Heart right ventricle (tissue), 16 donors: Measurements from ENCODE around the gene APBB3. TPM values are rescaled to one million over a fixed set of nuclear protein-coding genes. Genes with fewer than 3 reads are reported as not detected.

ENCODE experiments used
- ATAC-seq, 8 donors: fragments of 200-7000 bp; cut with Tn5 transposase; one replicate each; pipeline ENCODE4 v1.9.1; 2020; ENCODE audit warnings: mild to moderate bottlenecking in 8 of 8, moderate library complexity in 8 of 8, moderate number of reproducible peaks in 1 of 8
- DNase-seq, 2 donors: peaks; one replicate each; pipeline ENCODE4 v3.0.0-alpha.2; 2020
- H3K27ac ChIP-seq, 10 donors: fragments of 200-600 bp; sonication (generic) in 2 of 10; one replicate each; pipeline versions ENCODE4 v1.5.0 to v1.8.0; 2020 to 2022; ENCODE audit warnings: mild to moderate bottlenecking in 3 of 10
- H3K27me3 ChIP-seq, 7 donors: fragments of 200-600 bp; one replicate each; pipeline ENCODE4 v1.8.0; 2021 to 2022; ENCODE audit warnings: mild to moderate bottlenecking in 2 of 7
- H3K36me3 ChIP-seq, 9 donors: fragments of 200-600 bp; sonication (generic) in 1 of 9; one replicate each; pipeline versions ENCODE4 v1.5.0 to v1.8.0; 2020 to 2022; ENCODE audit warnings: mild to moderate bottlenecking in 2 of 9
- H3K4me1 ChIP-seq, 9 donors: fragments of 200-600 bp; sonication (generic) in 1 of 9; one replicate each; pipeline versions ENCODE4 v1.5.0 to v1.8.0; 2020 to 2022; ENCODE audit warnings: mild to moderate bottlenecking in 4 of 9
- H3K4me3 ChIP-seq, 10 donors: fragments of 200-600 bp; sonication (generic) in 2 of 10; one replicate each; pipeline versions ENCODE4 v1.5.0 to v1.8.0; 2020 to 2022; ENCODE audit warnings: mild to moderate bottlenecking in 7 of 10, moderate library complexity in 2 of 10
- H3K9me3 ChIP-seq, 11 donors: fragments of 200-600 bp in 10 of 11; sonication (generic) in 2 of 11; one replicate each; pipeline versions ENCODE4 v1.5.0 to v1.8.0; 2013 to 2022; ENCODE audit warnings: mild to moderate bottlenecking in 2 of 11, control low read depth in 1 of 11, moderate library complexity in 1 of 11
- CTCF ChIP-seq, 9 donors: fragments of 200-600 bp; sonication (generic) in 2 of 9; IDR thresholded peaks; one replicate each; pipeline versions ENCODE4 v1.5.0 to v1.8.0; 2021 to 2022; ENCODE audit warnings: antibody characterized with exemption in 9 of 9, mild to moderate bottlenecking in 5 of 9, moderate library complexity in 1 of 9
- WGBS, 2 donors: extraction: QIAGEN DNeasy Blood & Tissue Kit; methylation state at CpG; one replicate each; pipeline ENCODE4 v1.1.7; 2013; ENCODE audit warnings: inconsistent platforms in 1 of 2; 5-methylcytosine and 5-hydroxymethylcytosine counted together
- intact Hi-C, 10 donors: fragments of 100-400 bp; cut with DNase I; formaldehyde crosslinking; loops; one replicate each; pipeline versions ENCODE4 v1.11.1 to v1.14.2; 2022
- polyA plus RNA-seq, 2 donors: library from polyadenylated mRNA; stranded (reverse); fragments of 200-250 nt; gene quantifications; one replicate each; pipeline ENCODE4 v1.2.3, GENCODE V29; 2013
- total RNA-seq, 10 donors: library from RNA; stranded (reverse); fragmentation: NEBNext Ultra II Directional in 3 of 10; extraction: Animal tissue kit (Norgen Biotek cat#: 25700) in 3 of 10; gene quantifications; one replicate each; pipeline versions ENCODE4 v1.2.1 to v1.2.4, GENCODE V29; 2021 to 2023
- donor health status: Arrhythmogenic right ventricular cardiomyopathy.
- donor health status: ischemic (EF 13 %, LVEDD 7.1; RV severe dilation, severe dysfunction).
- donor health status: healthy with polysubstance abuse.
- donor health status: DM: no; HTN: yes; CAD: no.
- donor health status: DM: no; HTN: no; CAD: no.
- donor health status: ischemic (EF 25% LVEDD 6.9; RV normal size, moderate dysfunction).
- donor health status: ischemic (EF 25% LVEDD 5.7; RV mildly dilated, moderate dysfunction).
- donor health status: healthy.
- donor health status: DM: yes; HTN: yes; CAD: no.
- donor health status: Ischemic cardiomyopathy.
- donor health status: ischemic (EF 35%, LVEDD 5.7; RV mildly dilated, moderate dysfunction).
- donor health status: nonischemic (EF 11% LVEDD 7.7; RV severe dilation, severe dysfunction).
- donor health status: DM: yes; HTN: yes; CAD: no.
- donor health status: PGD.
- donor health status: ischemic (EF 29% LVEDD 5.4; RV normal size, mild dysfunction).
- donor health status: nonischemic (EF 23%, LVEDD 6.1; RV moderate dilation, normal function).

Gene APBB3
- total and polyA plus RNA-seq, 12 donors = 6.9 to 31.3 (median 13.3) TPM

DNA sequence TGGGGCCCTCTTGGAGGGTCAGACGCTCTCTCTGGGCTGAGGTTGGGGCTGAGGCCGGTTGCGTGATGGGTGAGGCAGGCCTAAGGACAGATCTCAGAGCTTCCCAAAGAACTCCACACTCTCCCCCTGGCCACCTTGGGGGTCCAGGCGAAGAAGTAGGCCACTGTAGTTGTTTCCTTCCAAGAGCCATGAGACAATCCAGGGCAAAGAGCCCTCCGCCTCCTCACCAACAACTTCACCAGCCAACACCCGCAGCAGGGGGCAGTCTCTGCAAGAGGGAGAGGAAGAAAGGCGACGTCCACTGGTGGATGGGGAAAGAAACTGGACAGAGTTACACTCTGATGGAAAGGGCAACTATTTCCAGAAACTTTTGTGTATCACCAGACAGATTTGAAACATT lies 10.9 kb upstream of the APBB3 start:
- no peaks in the 10 kb centered on the region for H3K27me3 ChIP-seq
- peak in 8 of 9 donors; percentile 10 to 60 (median 34) for TF ChIP-seq CTCF (IDR thresholded peaks at IDR 0.05)
- H3K27ac ChIP-seq = peak overlapping the region in 1 of 10 donors; percentile 33
- ATAC-seq = peak in 7 of 8 donors; percentile 35 to 77 (median 49)
- peaks cover 0 to 51% (median 18%) of the 10 kb centered on the region in 9 donors for H3K4me1 ChIP-seq
- intact Hi-C loops = no loop called here
- 77 to 81% methylated on average over 8 of the region's 8 CpGs for WGBS, 2 donors
- H3K4me3 ChIP-seq = no peak overlapping the region
- peaks cover 0 to 4% (median 0%) of the 10 kb centered on the region in 9 donors for H3K36me3 ChIP-seq
- DNase-seq = peak; percentile 52 to 58
- H3K9me3 ChIP-seq = no peaks in the 10 kb centered on the region

DNA sequence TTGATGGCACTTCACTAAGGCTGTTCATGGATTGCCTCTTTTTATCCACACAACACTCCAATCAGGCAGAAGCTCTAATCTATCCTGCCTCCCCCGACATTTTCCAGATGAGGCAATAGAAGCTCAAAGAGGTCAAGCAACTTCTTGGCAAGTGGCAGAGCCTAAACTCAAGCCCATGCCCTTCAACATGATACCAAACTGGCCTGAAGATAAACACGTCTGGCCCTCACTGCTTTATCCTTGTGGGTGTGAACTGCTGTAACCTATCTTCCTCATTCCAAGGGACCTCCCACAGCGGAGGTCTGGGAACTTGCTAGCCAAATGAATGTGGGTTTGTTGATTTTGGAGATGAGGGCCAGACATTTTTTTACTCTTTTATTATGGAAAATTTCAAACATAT lies 9.8 kb upstream of the APBB3 start:
- 29 to 31% methylated on average over 3 of the region's 3 CpGs for WGBS, 2 donors
- Histone ChIP-seq H3K9me3 (no peaks in the 10 kb centered on the region), H3K4me1 (peaks cover 0 to 63% (median 28%) of the 10 kb centered on the region in 9 donors), H3K4me3 (no peak overlapping the region), H3K27me3 (no peaks in the 10 kb centered on the region), H3K36me3 (peaks cover 0 to 10% (median 0%) of the 10 kb centered on the region in 9 donors), H3K27ac (peak overlapping the region in 5 of 10 donors; percentile 3 to 53 (median 47))
- intact Hi-C loops = loop anchor here in 1 of 10 donors (5.0 kb wide), 1 partner anchor 53 kb away; no protein-coding TSS in a partner anchor
- DNase-seq (peak in 1 of 2 donors; percentile 36), ATAC-seq (peak in 7 of 8 donors; percentile 20 to 74 (median 41))
- TF ChIP-seq CTCF (IDR thresholded peaks at IDR 0.05) = no peak

- intact Hi-C loops = loop anchor here in 1 of 10 donors (5.0 kb wide), 1 partner anchor 54 kb away; no protein-coding TSS in a partner anchor
- H3K36me3 ChIP-seq = peaks cover 0 to 10% (median 0%) of the 10 kb centered on the region in 9 donors
- H3K4me3 ChIP-seq = no peak overlapping the region
- peak in 1 of 8 donors; percentile 4 for ATAC-seq
- no peak for TF ChIP-seq CTCF (IDR thresholded peaks at IDR 0.05)
- H3K27ac ChIP-seq = peak overlapping the region in 5 of 10 donors; percentile 32 to 60 (median 48)
- peaks cover 0 to 68% (median 33%) of the 10 kb centered on the region in 9 donors for H3K4me1 ChIP-seq
- H3K27me3 ChIP-seq = no peaks in the 10 kb centered on the region
- no peak for DNase-seq
- H3K9me3 ChIP-seq = no peaks in the 10 kb centered on the region
- 91 to 92% methylated on average over 7 of the region's 7 CpGs for WGBS, 2 donors
These were observed 9.3 kb upstream of the APBB3 start for GRCh38 chr5:140573683-140574082.

DNA sequence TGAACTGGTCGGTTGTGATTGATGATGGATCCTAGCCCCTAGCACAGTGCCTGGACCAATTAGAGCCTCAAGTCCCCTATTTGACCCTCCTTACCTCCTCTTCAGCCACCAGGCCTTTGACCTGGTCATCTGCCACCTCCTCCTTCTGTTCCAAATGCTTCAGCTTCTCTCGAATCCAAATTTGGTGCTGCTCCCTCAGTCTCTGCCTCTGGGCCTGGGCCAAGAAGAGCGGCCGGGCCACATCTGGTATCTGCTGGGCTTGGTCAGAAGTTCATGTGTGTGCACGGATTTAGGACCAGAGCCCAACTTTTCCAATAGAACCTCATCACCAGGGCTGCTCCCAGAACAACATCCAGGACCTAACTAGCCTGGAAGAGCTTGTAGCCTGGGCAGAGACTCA lies 6.7 kb upstream of the APBB3 start:
- DNase-seq (peak; percentile 54 to 62), ATAC-seq (peak in 7 of 8 donors; percentile 16 to 65 (median 50))
- intact Hi-C loops = loop anchor here in 1 of 10 donors (5.0 kb wide), 1 partner anchor 56 kb away; no protein-coding TSS in a partner anchor
- H3K27me3 ChIP-seq = no peaks in the 10 kb centered on the region
- no peaks in the 10 kb centered on the region for H3K9me3 ChIP-seq
- H3K36me3 ChIP-seq = peaks cover 0 to 35% (median 19%) of the 10 kb centered on the region in 9 donors
- no peak for TF ChIP-seq CTCF (IDR thresholded peaks at IDR 0.05)
- H3K4me3 ChIP-seq = no peak overlapping the region
- H3K4me1 ChIP-seq = peaks cover 0 to 74% (median 50%) of the 10 kb centered on the region in 9 donors
- H3K27ac ChIP-seq = peak overlapping the region in 9 of 10 donors; percentile 43 to 91 (median 77)
- 40 to 42% methylated on average over 5 of the region's 5 CpGs for WGBS, 2 donors
